Trophoblast cell (in vitro differentiated cells and primary cell): ENCODE measurements around the gene CCL16.

Experiments used
- DNase-seq, 2 donors: peaks; one replicate each; pipeline ENCODE4 v3.0.0-alpha.2; 2016
- H2AFZ ChIP-seq: 2 replicates; pipeline ENCODE4 v1.6.1; 2013; ENCODE audit warnings: low read length, moderate library complexity, mild to moderate bottlenecking; ENCODE audit not compliant: insufficient read depth, poor library complexity
- H2AK5ac ChIP-seq: 2 replicates; pipeline ENCODE4 v1.6.1; 2013; ENCODE audit warnings: mild to moderate bottlenecking, low read length
- H2BK120ac ChIP-seq: 2 replicates; pipeline ENCODE4 v1.6.1; 2013; ENCODE audit warnings: low read length, mild to moderate bottlenecking, moderate library complexity; ENCODE audit not compliant: insufficient read depth, poor library complexity
- H2BK12ac ChIP-seq: 2 replicates; pipeline ENCODE4 v1.6.1; 2013; ENCODE audit warnings: mild to moderate bottlenecking, low read length, moderate library complexity
- H2BK5ac ChIP-seq: 2 replicates; pipeline ENCODE4 v1.6.1; 2013; ENCODE audit warnings: low read length, low read depth, moderate library complexity, mild to moderate bottlenecking; ENCODE audit not compliant: poor library complexity
- H3K14ac ChIP-seq: 2 replicates; pipeline ENCODE4 v1.6.1; 2013; ENCODE audit warnings: mild to moderate bottlenecking, low read length
- H3K18ac ChIP-seq: 2 replicates; pipeline ENCODE4 v1.6.1; 2013; ENCODE audit warnings: mild to moderate bottlenecking, low read length
- H3K23ac ChIP-seq: 2 replicates; pipeline ENCODE4 v1.6.1; 2013; ENCODE audit warnings: low read length
- H3K27ac ChIP-seq: 2 replicates; pipeline ENCODE4 v1.5.1; 2013; ENCODE audit warnings: low read depth, mild to moderate bottlenecking, inconsistent platforms, low read length, moderate library complexity
- H3K27me3 ChIP-seq: 2 replicates; pipeline ENCODE4 v1.6.1; 2013; ENCODE audit warnings: inconsistent platforms, mild to moderate bottlenecking, low read length, moderate library complexity; ENCODE audit not compliant: insufficient read depth
- H3K36me3 ChIP-seq, 2 experiments: 1 replicate in 1 of 2; 2 replicates in 1 of 2; pipeline ENCODE4 v1.6.1; 2013; ENCODE audit warnings: low read length in 2 of 2, mild to moderate bottlenecking in 2 of 2, moderate library complexity in 1 of 2; ENCODE audit not compliant: insufficient read depth in 2 of 2, control insufficient read depth in 1 of 2
- H3K4ac ChIP-seq: 2 replicates; pipeline ENCODE4 v1.6.1; 2013; ENCODE audit warnings: low read depth, mild to moderate bottlenecking, low read length, moderate library complexity
- H3K4me1 ChIP-seq, 2 experiments: 1 replicate in 1 of 2; 2 replicates in 1 of 2; pipeline ENCODE4 v1.6.1; 2013; ENCODE audit warnings: low read length in 2 of 2, mild to moderate bottlenecking in 2 of 2, moderate library complexity in 1 of 2; ENCODE audit not compliant: insufficient read depth in 2 of 2, control insufficient read depth in 1 of 2
- H3K4me2 ChIP-seq: 2 replicates; pipeline ENCODE4 v1.6.1; 2013; ENCODE audit warnings: inconsistent platforms, mild to moderate bottlenecking, low read length, moderate library complexity
- H3K4me3 ChIP-seq: 2 replicates; pipeline ENCODE4 v1.5.1; 2013; ENCODE audit warnings: mild to moderate bottlenecking, low read depth, low read length, inconsistent platforms
- H3K79me1 ChIP-seq: one replicate; pipeline ENCODE4 v1.6.1; 2013; ENCODE audit warnings: low read length
- H3K79me2 ChIP-seq: 2 replicates; pipeline ENCODE4 v1.6.1; 2013; ENCODE audit warnings: low read length, mild to moderate bottlenecking; ENCODE audit not compliant: control insufficient read depth, insufficient read depth, poor library complexity
- H3K9ac ChIP-seq: 2 replicates; pipeline ENCODE4 v1.6.1; 2013; ENCODE audit warnings: mild to moderate bottlenecking, low read length
- H3K9me3 ChIP-seq: 2 replicates; pipeline ENCODE4 v1.6.1; 2013; ENCODE audit warnings: low read depth, mild to moderate bottlenecking, control low read depth, inconsistent platforms, low read length; ENCODE audit not compliant: insufficient read depth
- H4K12ac ChIP-seq: 2 replicates; pipeline ENCODE4 v1.6.1; 2013; ENCODE audit warnings: low read depth, mild to moderate bottlenecking, low read length, moderate library complexity
- H4K8ac ChIP-seq: 2 replicates; pipeline ENCODE4 v1.6.1; 2013; ENCODE audit warnings: low read depth, mild to moderate bottlenecking, low read length, moderate library complexity
- H4K91ac ChIP-seq: one replicate; pipeline ENCODE4 v1.6.1; 2013; ENCODE audit warnings: low read depth, mild to moderate bottlenecking, low read length, moderate library complexity
- WGBS: extraction: QIAGEN DNeasy Blood & Tissue Kit; methylation state at CpG from one replicate; pipeline ENCODE4 v1.1.7; 2013; ENCODE audit warnings: missing lambda C conversion rate; ENCODE audit not compliant: insufficient read length, insufficient coverage; ENCODE audit errors: extremely low coverage; 5-methylcytosine and 5-hydroxymethylcytosine counted together

The CCL16 gene

GRCh38 chr17:35968520-35969054 is 12.7 kb downstream of the CCL16 start:
- Histone ChIP-seq H3K4me1 (no peaks in the 10 kb centered on the region), H2BK5ac (no peak overlapping the region)
- WGBS: no CpG with 5 or more reads among the region's 10 CpGs

GRCh38 chr17:35965272-35965671 is 16.0 kb downstream of the CCL16 start:
- no peak overlapping the region for H2BK120ac ChIP-seq
- no peak overlapping the region for H4K8ac ChIP-seq
- H2BK12ac ChIP-seq: no peak overlapping the region
- no peak overlapping the region for H4K12ac ChIP-seq
- H3K36me3 ChIP-seq: no peaks in the 10 kb centered on the region
- no peak overlapping the region for H3K4me3 ChIP-seq
- no peak overlapping the region for H3K23ac ChIP-seq
- no peaks in the 10 kb centered on the region for H3K79me1 ChIP-seq
- H3K27ac ChIP-seq: no peak overlapping the region
- H3K79me2 ChIP-seq: no peaks in the 10 kb centered on the region
- H3K18ac ChIP-seq: no peak overlapping the region
- H3K14ac ChIP-seq: no peak overlapping the region
- no peak overlapping the region for H4K91ac ChIP-seq
- no peak overlapping the region for H2BK5ac ChIP-seq
- H3K9ac ChIP-seq: no peak overlapping the region
- H3K27me3 ChIP-seq: no peaks in the 10 kb centered on the region
- no peak overlapping the region for H2AK5ac ChIP-seq
- H3K9me3 ChIP-seq: no peaks in the 10 kb centered on the region
- DNase-seq: no peak
- H2AFZ ChIP-seq: no peak overlapping the region
- no CpG with 5 or more reads among the region's 7 CpGs for WGBS
- no peaks in the 10 kb centered on the region for H3K4me1 ChIP-seq
- H3K4ac ChIP-seq: no peak overlapping the region
- H3K4me2 ChIP-seq: no peak overlapping the region

More at GRCh38 chr17:35968520-35969054, 12.7 kb downstream of the CCL16 start:
- Histone ChIP-seq H3K27me3 (no peaks in the 10 kb centered on the region), H3K4me3 (no peak overlapping the region), H3K18ac (no peak overlapping the region), H2BK12ac (no peak overlapping the region), H4K91ac (no peak overlapping the region), H3K79me2 (no peaks in the 10 kb centered on the region), H3K27ac (no peak overlapping the region), H3K9me3 (no peaks in the 10 kb centered on the region), H3K14ac (no peak overlapping the region), H2AFZ (no peak overlapping the region), H3K36me3 (no peaks in the 10 kb centered on the region), H3K79me1 (no peaks in the 10 kb centered on the region), H4K12ac (no peak overlapping the region), H3K23ac (no peak overlapping the region), H3K9ac (no peak overlapping the region), H3K4me2 (no peak overlapping the region), H2BK120ac (no peak overlapping the region), H4K8ac (no peak overlapping the region), H3K4ac (no peak overlapping the region), H2AK5ac (no peak overlapping the region)
- no peak for DNase-seq

DNA sequence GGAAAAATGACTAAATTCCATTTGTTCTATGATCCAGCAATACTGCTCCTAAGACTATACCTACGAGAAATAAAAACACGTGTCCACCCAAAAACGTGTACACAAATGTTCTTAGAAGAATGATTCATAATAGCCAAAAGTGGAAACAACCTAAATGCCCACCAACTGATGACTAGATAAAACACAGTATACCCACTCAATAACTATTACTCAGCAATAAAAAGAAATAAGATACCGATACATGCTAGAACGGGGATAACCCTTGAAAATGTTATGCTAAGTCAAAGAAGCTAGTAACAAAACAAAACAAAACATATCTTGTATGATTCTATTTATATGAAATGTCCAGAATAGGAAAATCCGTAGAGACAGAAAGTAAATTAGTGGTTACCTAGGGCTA is 17.6 kb downstream of the CCL16 start:
- H3K27me3 ChIP-seq: no peaks in the 10 kb centered on the region
- H2BK120ac ChIP-seq: no peak overlapping the region
- H3K23ac ChIP-seq: no peak overlapping the region
- no peak overlapping the region for H3K18ac ChIP-seq
- no peak overlapping the region for H4K91ac ChIP-seq
- no peak overlapping the region for H3K4me2 ChIP-seq
- DNase-seq: no peak
- H3K79me1 ChIP-seq: no peaks in the 10 kb centered on the region
- no peak overlapping the region for H3K14ac ChIP-seq
- H3K9me3 ChIP-seq: no peaks in the 10 kb centered on the region
- no peaks in the 10 kb centered on the region for H3K79me2 ChIP-seq
- no peak overlapping the region for H4K8ac ChIP-seq
- no peak overlapping the region for H4K12ac ChIP-seq
- H3K36me3 ChIP-seq: no peaks in the 10 kb centered on the region
- no peak overlapping the region for H2BK12ac ChIP-seq
- H3K9ac ChIP-seq: no peak overlapping the region
- no peak overlapping the region for H2BK5ac ChIP-seq
- no CpG with 5 or more reads among the region's 6 CpGs for WGBS
- no peak overlapping the region for H2AK5ac ChIP-seq
- no peak overlapping the region for H3K27ac ChIP-seq
- no peak overlapping the region for H3K4ac ChIP-seq
- H2AFZ ChIP-seq: no peak overlapping the region
- H3K4me1 ChIP-seq: no peaks in the 10 kb centered on the region
- H3K4me3 ChIP-seq: no peak overlapping the region

DNA sequence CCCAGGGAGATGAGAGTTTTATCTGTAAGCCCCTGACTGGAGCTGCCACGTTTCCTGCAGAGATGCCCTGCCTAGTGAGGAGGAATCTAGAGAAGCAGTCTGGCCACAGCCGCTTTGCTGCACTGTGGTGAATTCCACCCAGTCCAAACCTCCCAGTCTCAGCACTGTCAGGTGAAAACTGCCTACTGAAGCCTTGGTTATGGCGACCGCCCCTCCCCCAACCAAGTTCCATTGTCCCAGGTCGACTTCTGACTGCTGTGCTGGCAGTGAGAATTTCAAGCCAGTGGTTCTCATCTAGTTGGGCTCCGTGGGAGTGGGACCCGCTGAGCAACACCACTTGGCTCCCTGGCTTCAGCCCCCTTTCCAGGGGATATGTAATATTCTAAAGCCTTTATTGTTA is 27.6 kb downstream of the CCL16 start:
- no peak overlapping the region for H2BK12ac ChIP-seq
- H3K18ac ChIP-seq: no peak overlapping the region
- H3K4ac ChIP-seq: no peak overlapping the region
- H3K36me3 ChIP-seq: no peaks in the 10 kb centered on the region
- no peak overlapping the region for H4K91ac ChIP-seq
- H3K4me1 ChIP-seq: no peaks in the 10 kb centered on the region
- no peak overlapping the region for H2BK5ac ChIP-seq
- no peak overlapping the region for H3K4me3 ChIP-seq
- H2BK120ac ChIP-seq: no peak overlapping the region
- no peak overlapping the region for H3K9ac ChIP-seq
- no peak overlapping the region for H3K23ac ChIP-seq
- no peaks in the 10 kb centered on the region for H3K9me3 ChIP-seq
- no peaks in the 10 kb centered on the region for H3K27me3 ChIP-seq
- H3K79me1 ChIP-seq: no peaks in the 10 kb centered on the region
- no peak overlapping the region for H3K27ac ChIP-seq
- H4K12ac ChIP-seq: no peak overlapping the region
- WGBS: no CpG with 5 or more reads among the region's 7 CpGs
- H3K79me2 ChIP-seq: no peaks in the 10 kb centered on the region
- H3K14ac ChIP-seq: no peak overlapping the region
- no peak for DNase-seq
- no peak overlapping the region for H2AK5ac ChIP-seq
- H2AFZ ChIP-seq: no peak overlapping the region
- H3K4me2 ChIP-seq: no peak overlapping the region
- H4K8ac ChIP-seq: no peak overlapping the region
